Measurements from ENCODE around the gene ZNF77.

DNA sequence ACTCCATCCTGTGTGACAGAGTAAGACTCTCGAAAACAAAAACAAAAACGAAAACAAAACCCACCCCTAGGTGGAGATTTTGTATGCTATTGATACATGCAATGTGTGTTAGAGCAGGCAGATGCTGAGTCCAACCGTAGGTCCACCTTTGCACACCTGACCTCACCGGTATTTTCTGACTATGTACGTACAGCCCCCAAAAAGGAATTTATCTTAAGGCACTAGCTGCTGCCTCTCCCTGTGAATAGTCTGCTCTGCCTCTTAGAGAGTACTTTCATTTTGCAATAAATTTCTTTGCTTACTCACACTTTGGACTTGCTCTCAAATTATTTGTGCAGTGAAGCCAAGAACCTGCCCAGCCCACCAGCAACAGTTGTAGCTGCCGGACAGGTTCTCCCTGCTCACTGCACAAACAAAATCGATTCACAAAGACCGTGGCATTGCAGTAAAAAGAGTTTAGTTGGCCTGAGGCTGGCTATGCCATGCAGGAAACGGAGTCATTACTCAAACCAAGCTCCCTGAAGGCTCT is 8.2 kb upstream of the ZNF77 start:
- TF ChIP-seq, protein P1, sequence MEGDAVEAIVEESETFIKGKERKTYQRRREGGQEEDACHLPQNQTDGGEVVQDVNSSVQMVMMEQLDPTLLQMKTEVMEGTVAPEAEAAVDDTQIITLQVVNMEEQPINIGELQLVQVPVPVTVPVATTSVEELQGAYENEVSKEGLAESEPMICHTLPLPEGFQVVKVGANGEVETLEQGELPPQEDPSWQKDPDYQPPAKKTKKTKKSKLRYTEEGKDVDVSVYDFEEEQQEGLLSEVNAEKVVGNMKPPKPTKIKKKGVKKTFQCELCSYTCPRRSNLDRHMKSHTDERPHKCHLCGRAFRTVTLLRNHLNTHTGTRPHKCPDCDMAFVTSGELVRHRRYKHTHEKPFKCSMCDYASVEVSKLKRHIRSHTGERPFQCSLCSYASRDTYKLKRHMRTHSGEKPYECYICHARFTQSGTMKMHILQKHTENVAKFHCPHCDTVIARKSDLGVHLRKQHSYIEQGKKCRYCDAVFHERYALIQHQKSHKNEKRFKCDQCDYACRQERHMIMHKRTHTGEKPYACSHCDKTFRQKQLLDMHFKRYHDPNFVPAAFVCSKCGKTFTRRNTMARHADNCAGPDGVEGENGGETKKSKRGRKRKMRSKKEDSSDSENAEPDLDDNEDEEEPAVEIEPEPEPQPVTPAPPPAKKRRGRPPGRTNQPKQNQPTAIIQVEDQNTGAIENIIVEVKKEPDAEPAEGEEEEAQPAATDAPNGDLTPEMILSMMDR (IDR thresholded peaks at IDR 0.05; ENCODE audit: low read depth, low read length, missing input control): no peak
- TF ChIP-seq, protein P2, sequence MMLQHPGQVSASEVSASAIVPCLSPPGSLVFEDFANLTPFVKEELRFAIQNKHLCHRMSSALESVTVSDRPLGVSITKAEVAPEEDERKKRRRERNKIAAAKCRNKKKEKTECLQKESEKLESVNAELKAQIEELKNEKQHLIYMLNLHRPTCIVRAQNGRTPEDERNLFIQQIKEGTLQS (IDR thresholded peaks at IDR 0.05): no peak
- peak; percentile 90 for TF ChIP-seq SP1 (IDR thresholded peaks at IDR 0.05)
- peak; percentile 14 to 16 for TF ChIP-seq RAD21 (IDR thresholded peaks at IDR 0.05)
- TF ChIP-seq EGR1 (IDR thresholded peaks at IDR 0.05; ENCODE audit: low read depth in 2 of 2): no peak
